GM12873 (cell line): ENCODE measurements around the gene TMEM107.

Source experiments
- TF ChIP-seq, protein P1 (sequence below): IDR thresholded peaks from 2 replicates; pipeline ENCODE4 v1.5.1; 2012; ENCODE audit warnings: low read depth, mild to moderate bottlenecking, moderate library complexity, low read length, control low read depth; ENCODE audit not compliant: insufficient read depth; ENCODE audit errors: missing control alignments

Gene TMEM107

DNA sequence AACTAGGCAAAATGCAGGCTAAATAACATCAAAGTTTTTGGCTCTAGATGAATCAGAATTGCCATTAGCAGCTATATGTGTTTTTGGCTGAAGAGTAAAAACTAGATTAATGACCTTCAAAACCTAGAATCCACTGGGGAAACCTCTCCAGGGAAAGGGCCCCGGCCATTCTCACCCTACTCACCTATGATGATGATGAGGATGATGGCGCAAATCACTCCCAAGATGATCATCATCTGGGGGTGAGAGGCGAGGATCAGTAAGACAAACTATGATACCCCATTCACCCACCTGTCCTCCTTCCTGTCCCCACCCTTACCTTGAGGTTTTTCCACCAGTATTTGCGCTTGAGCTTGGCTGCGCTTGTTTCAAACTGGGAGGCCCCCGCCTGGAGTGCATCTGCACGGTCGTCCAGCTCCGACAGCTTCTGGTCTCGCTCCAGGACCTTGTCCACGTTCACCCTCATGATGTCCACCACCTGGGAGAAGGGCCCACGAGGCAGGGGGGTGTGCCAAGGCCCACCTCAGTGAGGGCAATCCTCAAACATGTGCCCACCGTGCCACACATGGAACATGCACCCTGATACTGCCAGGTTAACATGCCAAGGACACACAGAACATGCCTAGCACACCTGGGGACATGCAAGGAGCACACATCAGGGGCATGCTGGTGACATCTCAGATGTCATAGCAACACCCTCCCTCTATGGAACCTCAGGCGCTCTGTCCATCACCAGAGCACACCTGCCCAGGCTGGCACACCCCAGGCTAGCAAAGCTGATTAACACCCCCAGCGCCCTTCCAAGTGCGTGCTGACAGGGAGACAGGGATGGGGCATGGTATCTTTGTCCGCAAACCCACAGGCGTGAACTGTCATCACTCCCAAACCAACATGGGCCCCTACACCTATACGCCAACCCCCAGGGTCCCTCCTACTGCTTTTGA, 14.6 kb downstream of the TMEM107 start:
- TF ChIP-seq, protein P1, sequence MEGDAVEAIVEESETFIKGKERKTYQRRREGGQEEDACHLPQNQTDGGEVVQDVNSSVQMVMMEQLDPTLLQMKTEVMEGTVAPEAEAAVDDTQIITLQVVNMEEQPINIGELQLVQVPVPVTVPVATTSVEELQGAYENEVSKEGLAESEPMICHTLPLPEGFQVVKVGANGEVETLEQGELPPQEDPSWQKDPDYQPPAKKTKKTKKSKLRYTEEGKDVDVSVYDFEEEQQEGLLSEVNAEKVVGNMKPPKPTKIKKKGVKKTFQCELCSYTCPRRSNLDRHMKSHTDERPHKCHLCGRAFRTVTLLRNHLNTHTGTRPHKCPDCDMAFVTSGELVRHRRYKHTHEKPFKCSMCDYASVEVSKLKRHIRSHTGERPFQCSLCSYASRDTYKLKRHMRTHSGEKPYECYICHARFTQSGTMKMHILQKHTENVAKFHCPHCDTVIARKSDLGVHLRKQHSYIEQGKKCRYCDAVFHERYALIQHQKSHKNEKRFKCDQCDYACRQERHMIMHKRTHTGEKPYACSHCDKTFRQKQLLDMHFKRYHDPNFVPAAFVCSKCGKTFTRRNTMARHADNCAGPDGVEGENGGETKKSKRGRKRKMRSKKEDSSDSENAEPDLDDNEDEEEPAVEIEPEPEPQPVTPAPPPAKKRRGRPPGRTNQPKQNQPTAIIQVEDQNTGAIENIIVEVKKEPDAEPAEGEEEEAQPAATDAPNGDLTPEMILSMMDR, result no peak

DNA sequence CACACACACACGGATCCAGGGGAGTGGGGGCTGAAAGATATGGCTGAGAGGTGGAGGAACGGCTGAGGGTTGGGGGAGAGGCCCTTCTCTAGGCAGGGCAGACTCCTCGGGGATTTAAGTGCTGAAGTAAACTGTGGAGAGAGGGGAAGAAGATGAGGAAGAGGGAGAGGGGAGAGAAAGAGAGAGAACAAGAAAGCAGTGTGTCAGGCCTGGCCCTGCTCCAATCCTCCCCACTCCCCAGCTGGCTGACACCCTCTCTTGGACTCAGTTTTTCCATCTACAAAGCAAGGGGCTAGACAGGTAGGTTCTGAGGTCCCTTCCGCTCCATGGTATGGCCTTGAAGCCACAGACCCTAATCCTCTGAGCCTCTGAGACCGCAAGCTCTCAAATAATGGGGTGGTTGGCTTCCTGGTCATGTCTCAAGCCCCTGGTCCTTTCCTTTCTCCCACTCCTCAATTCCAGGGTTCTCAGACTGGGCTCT, 15.4 kb downstream of the TMEM107 start:
- TF ChIP-seq, protein P1, result no peak

DNA sequence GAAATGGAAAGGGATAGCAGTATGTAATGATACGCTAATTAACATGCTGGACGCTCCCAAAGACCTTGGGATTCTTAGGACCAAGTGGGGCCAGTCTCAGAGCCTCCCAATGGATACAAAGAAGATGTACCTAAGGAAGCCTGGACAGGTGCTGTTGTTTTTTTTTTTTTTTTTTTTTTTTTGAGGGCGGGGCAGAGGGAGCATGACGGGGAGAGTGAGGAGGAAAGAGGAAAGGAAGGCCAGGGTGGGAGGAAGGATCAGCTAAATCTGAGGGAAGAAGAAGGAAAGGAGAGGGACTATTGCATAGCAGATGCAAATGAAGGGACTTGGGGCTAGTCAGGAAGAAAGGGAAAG, 16.0 kb downstream of the TMEM107 start:
- TF ChIP-seq, protein P1, result no peak

DNA sequence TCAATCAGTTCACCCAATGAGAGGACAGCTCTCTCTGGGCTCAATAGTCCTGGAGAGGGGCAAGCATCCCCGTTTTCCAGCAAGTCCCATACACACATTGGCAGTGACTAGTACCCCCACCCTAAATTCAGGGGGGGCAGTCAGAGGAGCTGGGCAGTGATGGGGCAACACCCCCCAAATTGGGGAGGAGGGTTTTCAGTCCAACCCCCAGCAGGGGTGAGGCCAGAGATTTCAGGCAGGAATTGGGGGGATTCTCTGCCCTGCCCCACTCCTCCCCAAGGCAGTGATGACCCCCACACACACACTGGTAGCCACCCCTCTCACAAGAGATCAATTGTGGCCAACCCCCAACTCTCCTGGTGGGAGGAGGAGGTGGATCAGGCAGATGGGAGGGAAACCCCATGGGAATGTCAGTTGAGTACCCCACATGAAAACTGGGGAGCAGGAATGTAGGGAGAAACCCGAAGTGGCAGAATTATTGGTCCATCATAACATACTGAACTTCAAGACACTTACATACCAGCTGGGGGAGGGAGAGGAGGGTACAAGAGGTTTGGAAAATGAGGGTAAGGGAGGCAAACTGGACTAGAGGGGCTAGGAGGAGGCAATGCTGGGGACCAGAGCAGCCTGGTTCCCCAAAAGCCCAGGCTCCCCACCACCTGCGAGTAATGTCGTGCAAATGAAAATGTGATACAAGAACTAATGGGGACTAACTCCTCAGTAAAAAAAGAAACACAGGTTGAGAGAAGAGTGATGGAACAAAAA, 16.5 kb downstream of the TMEM107 start:
- TF ChIP-seq, protein P1, result peak; percentile 1

DNA sequence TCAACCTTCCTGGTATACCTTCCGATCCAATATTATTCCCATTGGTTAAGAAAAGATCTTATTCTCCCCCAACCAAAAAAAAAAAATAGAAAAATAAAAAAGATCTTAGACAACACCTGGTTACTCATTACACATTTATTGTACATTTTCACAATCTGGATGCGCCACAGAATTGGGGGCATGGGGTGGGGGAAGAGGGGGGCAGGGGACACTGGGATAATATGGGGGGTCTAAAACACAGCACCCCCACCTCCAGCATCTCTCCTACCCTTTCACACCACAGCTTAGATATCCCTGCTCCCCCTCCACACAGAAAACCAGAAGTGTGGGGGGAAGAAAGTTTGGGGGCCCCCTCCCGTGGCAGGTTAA, 17.2 kb downstream of the TMEM107 start:
- TF ChIP-seq, protein P1, result no peak

DNA sequence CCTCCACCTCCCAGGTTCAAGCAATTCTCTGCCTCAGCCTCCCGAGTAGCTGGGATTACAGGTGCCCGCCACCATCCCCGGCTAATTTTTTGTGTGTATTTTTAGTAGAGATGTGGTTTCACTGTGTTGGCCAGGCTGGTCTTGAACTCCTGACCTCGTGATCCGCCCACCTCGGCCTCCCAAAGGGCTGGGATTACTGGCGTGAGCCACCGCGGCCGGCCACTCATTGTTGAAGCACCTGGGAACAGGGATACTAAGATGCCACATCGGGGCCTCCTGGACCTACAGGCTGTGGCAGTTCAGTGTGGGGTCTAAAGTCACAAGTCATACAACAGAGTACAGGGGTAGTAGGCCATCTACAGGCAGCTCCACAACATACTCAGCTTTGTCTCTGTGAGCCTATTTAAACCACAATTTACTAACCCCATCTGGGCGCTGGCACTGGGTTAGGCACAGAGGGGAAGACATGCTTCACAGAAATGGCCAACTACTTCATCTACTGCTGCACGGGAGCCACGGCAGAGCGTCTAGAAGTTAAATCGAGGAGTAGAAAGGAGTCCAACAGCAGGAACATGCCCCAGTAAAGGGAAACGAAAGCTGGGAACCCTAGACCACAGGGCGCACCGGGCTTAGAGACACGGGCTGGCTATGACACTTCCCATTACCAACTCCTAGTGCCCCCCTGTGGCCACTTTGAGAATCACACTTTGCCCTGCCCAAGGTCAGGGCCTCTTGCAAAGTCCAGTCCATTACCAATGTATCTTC, 17.7 kb downstream of the TMEM107 start:
- TF ChIP-seq, protein P1, result peak; percentile 92
